Measurements from ENCODE around the gene SELENOK. TPM values are rescaled to one million over a fixed set of nuclear protein-coding genes. Genes with fewer than 3 reads are reported as not detected.

SELENOK gene
- total RNA-seq (2012; rRNA removed) (19.2 and 37.1 TPM in 2 replicates), polyA plus RNA-seq (2012; rRNA removed) (35.5 and 36.2 TPM in 2 replicates), Bru-seq, nascent RNA (percentile 71 among the genes with signal in this experiment), BruChase-seq, experiment 1, labeled RNA remaining after a 6-hour chase (percentile 63 among the genes with signal in this experiment), BruChase-seq, experiment 2, labeled RNA remaining after a 2-hour chase (percentile 56 among the genes with signal in this experiment)
- 7.9 and 31.3 TPM in 2 replicates for polyA plus RNA-seq (2012; cell fraction: cytosol; rRNA removed)
- polyA plus RNA-seq (2012; cell fraction: nucleus; rRNA removed; ENCODE audit: low replicate concordance) = 1.6 and 16.1 TPM in 2 replicates
- long read RNA-seq, transcript SELENOK-204 (5 exons, 1,633 nt) = major isoform, 30 of 40 reads
- long read RNA-seq, partial matches to known transcripts = 9 of 40 reads
- long read RNA-seq, other reads (novel, unspliced or antisense) = 1 of 40 reads

DNA sequence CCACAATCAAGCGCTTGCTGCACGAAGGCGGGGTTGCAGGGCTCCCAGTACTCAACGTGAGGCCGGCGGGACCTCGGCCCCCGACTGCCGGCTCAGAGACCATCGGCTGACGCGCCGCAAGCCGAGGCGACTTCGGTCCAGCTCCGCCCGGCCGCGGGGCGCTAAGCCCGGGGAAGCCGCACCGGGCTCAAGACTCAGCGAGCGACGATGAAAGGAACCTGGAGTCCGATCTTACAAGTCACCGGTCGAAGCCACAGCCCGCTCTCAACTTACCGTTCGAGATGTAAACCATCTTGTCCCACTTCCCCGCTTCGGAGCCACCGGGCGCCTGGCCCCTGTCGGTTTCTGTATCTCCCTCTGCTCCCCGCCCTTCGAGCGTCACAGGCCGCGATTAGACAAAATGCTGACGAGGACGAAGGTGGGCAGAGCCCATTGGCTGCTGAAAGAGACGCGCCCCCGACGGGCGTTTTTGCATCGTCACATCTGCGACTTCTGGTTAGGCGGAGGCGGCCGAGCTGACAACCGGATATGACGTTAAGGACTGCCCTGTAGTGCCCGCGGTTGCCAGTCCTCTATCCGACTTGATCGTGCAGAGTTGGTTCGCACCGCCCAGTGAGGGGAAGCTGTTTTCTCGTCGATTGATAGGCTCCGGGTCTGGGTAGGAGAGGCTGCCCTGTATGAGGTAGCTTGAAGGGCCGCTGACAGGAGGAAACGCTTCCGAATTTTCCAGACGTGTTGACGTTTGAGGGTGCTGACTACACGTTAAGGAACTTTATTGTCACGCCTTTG, at the start of gene SELENOK:
TSS of gene SELENOK (minus strand) at position 363 of the 789 bp plus-strand sequence.
- H3K18ac ChIP-seq (ENCODE audit: low read depth, low read length) = 0 out of 2 replicates have a peak within 1 kb of the TSS, but pooled peaks have one; percentile 2
- H3K9ac ChIP-seq (ENCODE audit: low read depth, low read length) = peak within 1 kb of the TSS; percentile 83
- intact Hi-C loops (cut with micrococcal nuclease) (loop anchor here (1.0 kb wide), 1 partner anchor 9 kb away; the partner anchor contains the start of gene ACTR8), in situ Hi-C loops (cut with MboI; ENCODE audit: low sequenced_read_pairs) (loop anchor here (25.0 kb wide), 1 partner anchor 604 kb away; no protein-coding TSS in a partner anchor), dilution Hi-C loops (cut with HindIII; ENCODE audit: low sequenced_read_pairs, unreplicated experiment) (no loop called here)
- H2AK5ac ChIP-seq (ENCODE audit: low read depth, low read length) = peak within 1 kb of the TSS; percentile 35; the same call in 1 of the 2 replicates
- no TSS peak for BruUV-seq (replicated peaks)
- no peaks in the 10 kb centered on the region for H3K9me3 ChIP-seq (ENCODE audit: control insufficient read depth, insufficient read depth, low read length)
- peaks cover 6 to 33% of the 10 kb centered on the region in 2 experiments; a peak in 3 of 4 replicates for H3K79me1 ChIP-seq (ENCODE audit: low read depth in 1 of 2, low read length in 2 of 2)
- ChIA-PET POLR2A (ENCODE audit: unreplicated experiment) (interaction anchor here (0.6 to 1.4 kb wide), 2 partner anchors 9 to 10 kb away, joined by 4 to 6 read pairs; partner anchors contain the start of gene ACTR8), CTCF (interaction anchor here (0.5 to 1.0 kb wide), 3 partner anchors 47 to 205 kb away, joined by 3 to 4 read pairs (median 3); no protein-coding TSS in a partner anchor)
- peak within 1 kb of the TSS; percentile 84 for H3K23ac ChIP-seq (ENCODE audit: low read depth, low read length)
- no peaks in the 10 kb centered on the region for H3K27me3 ChIP-seq (ENCODE audit: control insufficient read depth, insufficient read depth, low read length)
- H4K8ac ChIP-seq (ENCODE audit: low read depth in 2 of 2, low read length in 2 of 2) = peak within 1 kb of the TSS; percentile 89 to 98
- peaks cover 1% of the 10 kb centered on the region for H3K36me3 ChIP-seq (ENCODE audit: control insufficient read depth, insufficient read depth, low read length)
- peak; percentile 99 for DNase-seq
- H3K4me3 ChIP-seq (ENCODE audit: insufficient read depth, low read depth, low read length) = peak within 1 kb of the TSS; percentile 80
- ATAC-seq (ENCODE audit: low read depth) = peak; percentile 99
- H3K9me1 ChIP-seq (ENCODE audit: insufficient read depth, low read length) = no peaks in the 10 kb centered on the region
- H2AK9ac ChIP-seq (replicated peaks; ENCODE audit: low read depth, low read length, poor library complexity) = peak within 1 kb of the TSS; percentile 92
- peaks cover 2% of the 10 kb centered on the region; the same call in 1 of the 2 replicates for H3K4me1 ChIP-seq (ENCODE audit: control insufficient read depth, insufficient read depth, low read length)
- WGBS, 2 experiments (ENCODE audit: extremely low coverage in 2 of 2, insufficient read length in 1 of 2) = 1% methylated on average over 18 of the region's 73 CpGs; no CpG with 5 or more reads in 1 of the 2 experiments
- H2BK15ac ChIP-seq (ENCODE audit: low read depth, low read length) = 0 out of 3 replicates have a peak within 1 kb of the TSS, but pooled peaks have one; percentile 4
- H2BK5ac ChIP-seq (ENCODE audit: low read depth, low read length, poor library complexity, severe bottlenecking) = peak within 1 kb of the TSS; percentile 26
- H3K14ac ChIP-seq (replicated peaks; ENCODE audit: low read depth, low read length) = peak within 1 kb of the TSS; percentile 11; the same call in 1 of the 2 replicates
- peak within 1 kb of the TSS; percentile 46 for H3K4ac ChIP-seq (ENCODE audit: low read depth, low read length)
- H2BK120ac ChIP-seq (ENCODE audit: low read depth, low read length) = 0 out of 2 replicates have a peak within 1 kb of the TSS, but pooled peaks have one; percentile 2
- peak within 1 kb of the TSS; percentile 85 for H3K4me2 ChIP-seq (ENCODE audit: low read depth, low read length)
- H4K5ac ChIP-seq (ENCODE audit: low read depth, low read length) = peak within 1 kb of the TSS; percentile 81
- no peaks in the 10 kb centered on the region for H4K20me1 ChIP-seq (ENCODE audit: insufficient read depth, low read length)
- H2BK20ac ChIP-seq (ENCODE audit: low read depth, low read length) = no peak within 1 kb of the TSS
- H4K91ac ChIP-seq (ENCODE audit: insufficient read depth, low read depth, low read length) = peak within 1 kb of the TSS; percentile 34
- peak within 1 kb of the TSS; percentile 71 for H3K56ac ChIP-seq (ENCODE audit: extremely low read depth, insufficient read depth, low read length)
- peak within 1 kb of the TSS; percentile 67 for H3K27ac ChIP-seq (ENCODE audit: insufficient read depth, low read length)
- peak within 1 kb of the TSS; percentile 94 for H2AFZ ChIP-seq (replicated peaks; ENCODE audit: low read length, poor library complexity)
- TF ChIP-seq MAFK (IDR thresholded peaks at IDR 0.05; ENCODE audit: low read depth, low read length) (peak; percentile 93), POLR2A (IDR thresholded peaks at IDR 0.05; ENCODE audit: low read depth, low read length) (peak; percentile 99), CHD1 (IDR thresholded peaks at IDR 0.05; ENCODE audit: low read depth, low read length) (peak; percentile 94; the same call in 1 of the 2 replicates), RFX5 (IDR thresholded peaks at IDR 0.05; ENCODE audit: low read depth, low read length) (0 out of 2 replicates have a peak, but pooled peaks have one; percentile 26), MXI1 (IDR thresholded peaks at IDR 0.05; ENCODE audit: borderline replicate concordance, low read depth, low read length) (no peak; the same call in 1 of the 2 replicates), BHLHE40 (IDR thresholded peaks at IDR 0.05; ENCODE audit: low read depth, low read length) (no peak), NFE2L2 (IDR thresholded peaks at IDR 0.05; ENCODE audit: low read depth, low read length) (peak; percentile 68; the same call in 1 of the 2 replicates), RAD21 (IDR thresholded peaks at IDR 0.05; ENCODE audit: low read length) (no peak), RCOR1 (IDR thresholded peaks at IDR 0.05; ENCODE audit: insufficient replicate concordance, low read length) (no peak), SMC3 (IDR thresholded peaks at IDR 0.05; ENCODE audit: low read depth, low read length) (no peak)
- TF ChIP-seq, protein P1, sequence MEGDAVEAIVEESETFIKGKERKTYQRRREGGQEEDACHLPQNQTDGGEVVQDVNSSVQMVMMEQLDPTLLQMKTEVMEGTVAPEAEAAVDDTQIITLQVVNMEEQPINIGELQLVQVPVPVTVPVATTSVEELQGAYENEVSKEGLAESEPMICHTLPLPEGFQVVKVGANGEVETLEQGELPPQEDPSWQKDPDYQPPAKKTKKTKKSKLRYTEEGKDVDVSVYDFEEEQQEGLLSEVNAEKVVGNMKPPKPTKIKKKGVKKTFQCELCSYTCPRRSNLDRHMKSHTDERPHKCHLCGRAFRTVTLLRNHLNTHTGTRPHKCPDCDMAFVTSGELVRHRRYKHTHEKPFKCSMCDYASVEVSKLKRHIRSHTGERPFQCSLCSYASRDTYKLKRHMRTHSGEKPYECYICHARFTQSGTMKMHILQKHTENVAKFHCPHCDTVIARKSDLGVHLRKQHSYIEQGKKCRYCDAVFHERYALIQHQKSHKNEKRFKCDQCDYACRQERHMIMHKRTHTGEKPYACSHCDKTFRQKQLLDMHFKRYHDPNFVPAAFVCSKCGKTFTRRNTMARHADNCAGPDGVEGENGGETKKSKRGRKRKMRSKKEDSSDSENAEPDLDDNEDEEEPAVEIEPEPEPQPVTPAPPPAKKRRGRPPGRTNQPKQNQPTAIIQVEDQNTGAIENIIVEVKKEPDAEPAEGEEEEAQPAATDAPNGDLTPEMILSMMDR (conservative IDR thresholded peaks at IDR 0.05; ENCODE audit: low read depth, low read length) = no peak
- TF ChIP-seq, protein P2, sequence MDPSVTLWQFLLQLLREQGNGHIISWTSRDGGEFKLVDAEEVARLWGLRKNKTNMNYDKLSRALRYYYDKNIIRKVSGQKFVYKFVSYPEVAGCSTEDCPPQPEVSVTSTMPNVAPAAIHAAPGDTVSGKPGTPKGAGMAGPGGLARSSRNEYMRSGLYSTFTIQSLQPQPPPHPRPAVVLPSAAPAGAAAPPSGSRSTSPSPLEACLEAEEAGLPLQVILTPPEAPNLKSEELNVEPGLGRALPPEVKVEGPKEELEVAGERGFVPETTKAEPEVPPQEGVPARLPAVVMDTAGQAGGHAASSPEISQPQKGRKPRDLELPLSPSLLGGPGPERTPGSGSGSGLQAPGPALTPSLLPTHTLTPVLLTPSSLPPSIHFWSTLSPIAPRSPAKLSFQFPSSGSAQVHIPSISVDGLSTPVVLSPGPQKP (IDR thresholded peaks at IDR 0.05; ENCODE audit: borderline replicate concordance, low read depth, low read length) = no peak

Data from IMR-90 (cell line).